Lower lobe of right lung (tissue), 2 donors: ENCODE measurements around the gene RESP18. TPM values are rescaled to one million over a fixed set of nuclear protein-coding genes. Genes with fewer than 3 reads are reported as not detected.

ENCODE experiments used
- ATAC-seq, 2 donors: fragments of 200-7000 bp; cut with Tn5 transposase; one replicate each; pipeline ENCODE4 v1.9.1; 2020 to 2022; ENCODE audit warnings: mild to moderate bottlenecking in 2 of 2, moderate library complexity in 2 of 2
- DNase-seq: peaks from one replicate; pipeline ENCODE4 v3.0.0-alpha.2; 2020
- H3K27ac ChIP-seq: fragments of 200-600 bp; one replicate; pipeline ENCODE4 v1.8.0; 2022
- H3K27me3 ChIP-seq: fragments of 200-600 bp; one replicate; pipeline ENCODE4 v1.8.0; 2022; ENCODE audit warnings: low read depth
- H3K36me3 ChIP-seq: fragments of 200-600 bp; one replicate; pipeline ENCODE4 v1.8.0; 2022; ENCODE audit warnings: mild to moderate bottlenecking
- H3K4me1 ChIP-seq: fragments of 200-600 bp; one replicate; pipeline ENCODE4 v1.8.0; 2022
- H3K4me3 ChIP-seq: fragments of 200-600 bp; one replicate; pipeline ENCODE4 v1.8.0; 2022; ENCODE audit warnings: mild to moderate bottlenecking
- H3K9me3 ChIP-seq: fragments of 200-600 bp; one replicate; pipeline ENCODE4 v1.8.0; 2022
- CTCF ChIP-seq: fragments of 200-600 bp; IDR thresholded peaks from one replicate; pipeline ENCODE4 v1.8.0; 2022; ENCODE audit warnings: antibody characterized with exemption, mild to moderate bottlenecking
- intact Hi-C: fragments of 100-400 bp; cut with DNase I; formaldehyde crosslinking; loops from one replicate; pipeline ENCODE4 v1.11.0; 2022
- total RNA-seq: library from RNA; stranded (reverse); fragmentation: NEBNext Ultra II Directional; extraction: Animal tissue kit (Norgen Biotek cat#: 25700); gene quantifications from one replicate; pipeline ENCODE4 v1.2.1, GENCODE V29; 2021
- donor health status: DM: no; HTN: yes; CAD: no; lungs with severe emphysema.

Gene RESP18
- total RNA-seq, 1 donor from 2014 or later, result not detected

- Histone ChIP-seq H3K4me1 (peaks cover 15% of the 10 kb centered on the region), H3K27ac (no peak overlapping the region), H3K36me3 (no peaks in the 10 kb centered on the region), H3K9me3 (no peaks in the 10 kb centered on the region), H3K4me3 (no peak overlapping the region), H3K27me3 (peaks cover 34% of the 10 kb centered on the region)
- intact Hi-C loops, result no loop called here
- ATAC-seq (no peak), DNase-seq (no peak)
- TF ChIP-seq CTCF, result no peak
Measured at GRCh38 chr2:219299372-219299760, 33.2 kb downstream of the RESP18 start.

GRCh38 chr2:219298759-219299371 is 33.7 kb downstream of the RESP18 start:
- peaks cover 33% of the 10 kb centered on the region for H3K27me3 ChIP-seq
- no peak overlapping the region for H3K27ac ChIP-seq
- no peaks in the 10 kb centered on the region for H3K36me3 ChIP-seq
- H3K9me3 ChIP-seq, result no peaks in the 10 kb centered on the region
- DNase-seq (peak; percentile 89), ATAC-seq (peak; percentile 80 to 84)
- H3K4me1 ChIP-seq, result peaks cover 20% of the 10 kb centered on the region
- no peak overlapping the region for H3K4me3 ChIP-seq
- peak; percentile 99 for TF ChIP-seq CTCF
- intact Hi-C loops, result no loop called here

- DNase-seq (no peak), ATAC-seq (no peak)
- no peak overlapping the region for H3K4me3 ChIP-seq
- H3K27ac ChIP-seq, result no peak overlapping the region
- peaks cover 27% of the 10 kb centered on the region for H3K27me3 ChIP-seq
- intact Hi-C loops, result no loop called here
- no peaks in the 10 kb centered on the region for H3K36me3 ChIP-seq
- no peak for TF ChIP-seq CTCF
- peaks cover 21% of the 10 kb centered on the region for H3K4me1 ChIP-seq
- no peaks in the 10 kb centered on the region for H3K9me3 ChIP-seq
Measured at GRCh38 chr2:219297766-219298456, 34.6 kb downstream of the RESP18 start.

GRCh38 chr2:219296631-219297391 is 35.7 kb downstream of the RESP18 start:
- ATAC-seq, result no peak
- Histone ChIP-seq H3K9me3 (no peaks in the 10 kb centered on the region), H3K4me3 (no peak overlapping the region), H3K27ac (no peak overlapping the region), H3K27me3 (peaks cover 20% of the 10 kb centered on the region), H3K36me3 (no peaks in the 10 kb centered on the region), H3K4me1 (peaks cover 21% of the 10 kb centered on the region)
- no peak for DNase-seq
- intact Hi-C loops, result no loop called here
- no peak for TF ChIP-seq CTCF

GRCh38 chr2:219296142-219296541 is 36.4 kb downstream of the RESP18 start:
- Histone ChIP-seq H3K4me3 (no peak overlapping the region), H3K9me3 (no peaks in the 10 kb centered on the region), H3K27ac (no peak overlapping the region), H3K36me3 (no peaks in the 10 kb centered on the region), H3K27me3 (peaks cover 14% of the 10 kb centered on the region), H3K4me1 (peaks cover 21% of the 10 kb centered on the region)
- no peak for DNase-seq
- intact Hi-C loops, result no loop called here
- TF ChIP-seq CTCF, result no peak
- ATAC-seq, result no peak
